ENCODE measurements around the gene HSP90AB1. TPM values are rescaled to one million over a fixed set of nuclear protein-coding genes. Genes with fewer than 3 reads are reported as not detected.

HSP90AB1 gene
- total RNA-seq, 1 donor from 2014 or later = 396 TPM

DNA sequence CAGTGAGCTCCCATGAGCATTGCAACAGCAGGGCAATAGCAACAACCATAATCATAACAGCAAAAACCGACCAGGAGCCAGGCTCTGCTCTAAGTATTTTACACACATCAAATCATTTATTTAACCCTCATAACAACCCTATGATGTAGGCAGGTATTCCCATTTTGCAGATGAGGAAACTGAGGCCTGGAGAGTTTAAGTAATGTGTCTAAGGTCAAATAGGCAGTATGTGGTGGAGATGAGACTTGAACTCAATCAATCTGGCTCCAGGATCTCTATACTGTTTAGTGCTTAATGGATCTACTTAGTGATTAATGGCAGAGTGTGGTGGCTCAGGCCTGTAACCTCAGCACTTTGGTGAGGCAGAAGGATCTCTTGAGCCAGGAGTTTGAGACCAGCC lies 26.7 kb downstream of the HSP90AB1 start:
- H3K27me3 ChIP-seq (ENCODE audit: control insufficient read depth, insufficient read depth, low read length) = peaks cover 35% of the 10 kb centered on the region
- TF ChIP-seq, protein P1, sequence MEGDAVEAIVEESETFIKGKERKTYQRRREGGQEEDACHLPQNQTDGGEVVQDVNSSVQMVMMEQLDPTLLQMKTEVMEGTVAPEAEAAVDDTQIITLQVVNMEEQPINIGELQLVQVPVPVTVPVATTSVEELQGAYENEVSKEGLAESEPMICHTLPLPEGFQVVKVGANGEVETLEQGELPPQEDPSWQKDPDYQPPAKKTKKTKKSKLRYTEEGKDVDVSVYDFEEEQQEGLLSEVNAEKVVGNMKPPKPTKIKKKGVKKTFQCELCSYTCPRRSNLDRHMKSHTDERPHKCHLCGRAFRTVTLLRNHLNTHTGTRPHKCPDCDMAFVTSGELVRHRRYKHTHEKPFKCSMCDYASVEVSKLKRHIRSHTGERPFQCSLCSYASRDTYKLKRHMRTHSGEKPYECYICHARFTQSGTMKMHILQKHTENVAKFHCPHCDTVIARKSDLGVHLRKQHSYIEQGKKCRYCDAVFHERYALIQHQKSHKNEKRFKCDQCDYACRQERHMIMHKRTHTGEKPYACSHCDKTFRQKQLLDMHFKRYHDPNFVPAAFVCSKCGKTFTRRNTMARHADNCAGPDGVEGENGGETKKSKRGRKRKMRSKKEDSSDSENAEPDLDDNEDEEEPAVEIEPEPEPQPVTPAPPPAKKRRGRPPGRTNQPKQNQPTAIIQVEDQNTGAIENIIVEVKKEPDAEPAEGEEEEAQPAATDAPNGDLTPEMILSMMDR (IDR thresholded peaks at IDR 0.05; ENCODE audit: insufficient read depth, low read length, severe bottlenecking) = no peak
- DNase-seq (ENCODE audit: low read depth) (no peak), FAIRE-seq (no peak)
- no peak overlapping the region for H3K4me3 ChIP-seq (ENCODE audit: low read depth, low read length)
- no peaks in the 10 kb centered on the region for H3K36me3 ChIP-seq (ENCODE audit: control insufficient read depth, insufficient read depth, low read length)

DNA sequence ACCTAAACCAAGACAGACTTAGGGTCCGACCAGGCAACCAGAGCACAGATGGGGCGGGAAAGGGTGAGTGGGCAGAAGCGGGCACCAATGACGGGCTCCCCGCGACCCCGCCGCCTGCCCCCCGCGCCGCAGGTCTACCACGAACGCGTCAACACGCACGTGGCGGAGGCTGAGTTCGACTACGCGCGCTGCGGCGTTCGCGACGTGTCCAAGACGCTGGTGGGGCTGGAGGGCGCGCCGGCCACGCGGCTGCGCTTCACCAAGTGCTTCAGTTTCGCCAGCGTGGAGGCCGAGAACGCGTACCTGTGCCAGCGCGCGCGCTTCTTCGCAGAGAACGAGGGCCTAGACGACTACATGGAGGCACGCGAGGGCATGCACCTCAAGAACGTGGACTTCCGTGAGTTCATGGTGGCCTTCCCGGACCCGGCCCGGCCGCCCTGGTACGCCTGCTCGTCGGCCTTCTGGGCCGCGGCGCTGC lies 28.4 kb downstream of the HSP90AB1 start:
- no peak for FAIRE-seq
- H3K27me3 ChIP-seq (ENCODE audit: control insufficient read depth, insufficient read depth, low read length) = peaks cover 33% of the 10 kb centered on the region

DNA sequence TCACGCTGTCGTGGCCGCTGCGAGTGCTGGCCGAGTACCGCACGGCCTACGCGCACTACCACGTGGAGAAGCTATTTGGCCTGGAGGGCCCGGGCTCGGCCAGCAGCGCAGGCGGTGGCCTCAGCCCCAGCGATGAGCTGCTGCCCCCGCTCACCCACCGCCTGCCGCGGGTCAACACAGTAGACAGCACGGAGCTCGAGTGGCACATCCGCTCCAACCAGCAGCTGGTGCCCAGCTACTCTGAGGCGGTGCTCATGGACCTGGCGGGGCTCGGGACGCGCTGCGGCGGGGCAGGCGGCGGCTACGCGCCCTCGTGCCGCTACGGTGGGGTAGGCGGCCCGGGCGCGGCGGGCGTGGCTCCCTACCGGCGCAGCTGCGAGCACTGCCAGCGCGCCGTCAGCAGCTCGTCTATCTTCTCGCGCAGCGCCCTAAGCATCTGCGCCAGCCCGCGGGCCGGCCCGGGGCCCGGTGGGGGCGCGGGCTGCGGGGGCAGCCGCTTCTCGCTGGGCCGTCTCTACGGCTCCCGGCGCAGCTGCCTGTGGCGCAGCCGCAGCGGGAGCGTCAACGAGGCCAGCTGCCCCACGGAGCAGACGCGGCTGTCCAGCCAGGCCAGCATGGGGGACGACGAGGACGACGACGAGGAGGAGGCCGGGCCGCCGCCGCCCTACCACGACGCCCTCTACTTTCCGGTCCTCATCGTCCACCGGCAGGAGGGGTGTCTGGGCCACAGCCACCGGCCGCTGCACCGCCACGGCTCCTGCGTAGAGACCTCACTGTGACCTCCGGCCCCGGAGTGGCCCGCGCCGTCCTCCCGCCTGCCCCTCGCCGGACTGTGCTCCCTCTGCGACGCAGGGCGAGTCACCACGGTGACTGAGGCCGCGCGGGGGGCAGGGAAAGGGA lies 29.1 kb downstream of the HSP90AB1 start:
- FAIRE-seq (no peak), DNase-seq (ENCODE audit: low read depth) (no peak)
- Histone ChIP-seq H3K27me3 (ENCODE audit: control insufficient read depth, insufficient read depth, low read length) (peaks cover 33% of the 10 kb centered on the region), H3K36me3 (ENCODE audit: control insufficient read depth, insufficient read depth, low read length) (no peaks in the 10 kb centered on the region), H3K4me3 (ENCODE audit: low read depth, low read length) (no peak overlapping the region)
- TF ChIP-seq, protein P1 (IDR thresholded peaks at IDR 0.05; ENCODE audit: insufficient read depth, low read length, severe bottlenecking) = no peak

More for the DNA sequence above, 28.4 kb downstream of the HSP90AB1 start:
- Histone ChIP-seq H3K4me3 (ENCODE audit: low read depth, low read length) (no peak overlapping the region), H3K36me3 (ENCODE audit: control insufficient read depth, insufficient read depth, low read length) (no peaks in the 10 kb centered on the region)
- TF ChIP-seq, protein P1 (IDR thresholded peaks at IDR 0.05; ENCODE audit: insufficient read depth, low read length, severe bottlenecking) = no peak
- no peak for DNase-seq (ENCODE audit: low read depth)

DNA sequence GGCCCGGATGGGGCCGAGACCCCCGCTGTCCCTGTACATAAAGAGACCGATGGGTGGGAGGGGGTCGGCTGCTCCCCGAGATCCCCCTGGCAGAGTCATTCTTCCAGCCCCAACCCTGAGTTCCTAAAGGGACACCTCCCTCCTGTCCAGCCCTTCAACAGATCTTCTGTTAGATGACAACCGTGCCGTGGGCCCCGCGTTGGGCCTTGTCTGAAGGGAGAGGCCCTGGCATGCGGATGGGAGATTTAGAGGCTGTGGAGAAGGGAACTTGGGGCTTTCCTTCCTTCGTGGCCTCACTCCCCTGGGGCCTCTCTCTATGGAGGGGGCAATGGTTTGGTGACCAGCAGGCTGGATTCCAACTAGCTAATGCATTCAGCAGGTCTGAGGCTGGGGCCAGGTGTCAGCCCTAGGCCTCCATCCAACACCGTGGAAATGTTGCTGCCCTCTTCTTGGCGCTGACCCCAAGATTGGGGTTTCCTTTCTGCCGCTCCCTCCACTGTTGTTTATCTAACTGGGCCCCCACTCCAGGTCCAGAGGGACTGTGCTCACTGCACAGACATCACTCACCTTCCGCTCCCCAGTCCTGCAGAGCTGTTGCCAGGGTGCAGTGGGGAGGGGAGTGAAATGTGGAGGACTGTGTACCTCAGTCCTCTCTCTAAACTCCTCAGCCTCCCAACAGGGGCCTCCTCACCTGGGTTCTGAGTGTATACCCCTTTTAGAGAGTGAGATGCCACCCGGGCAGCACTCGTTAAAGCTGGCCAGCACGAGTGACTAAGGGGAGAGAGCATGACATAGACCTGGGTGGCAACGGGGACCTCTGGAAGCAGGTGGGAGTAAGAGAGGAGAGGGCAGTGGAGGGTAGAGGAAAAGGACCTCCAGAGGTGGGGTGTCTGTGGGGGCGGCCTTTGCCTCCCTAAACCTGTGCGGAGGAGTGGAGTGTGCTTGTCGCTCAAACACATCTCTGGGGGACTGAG lies 30.1 kb downstream of the HSP90AB1 start:
- no peak for DNase-seq (ENCODE audit: low read depth)
- FAIRE-seq = peak; percentile 32
- TF ChIP-seq, protein P1 (IDR thresholded peaks at IDR 0.05; ENCODE audit: insufficient read depth, low read length, severe bottlenecking) = no peak
- Histone ChIP-seq H3K27me3 (ENCODE audit: control insufficient read depth, insufficient read depth, low read length) (peaks cover 24% of the 10 kb centered on the region), H3K4me3 (ENCODE audit: low read depth, low read length) (no peak overlapping the region), H3K36me3 (ENCODE audit: control insufficient read depth, insufficient read depth, low read length) (no peaks in the 10 kb centered on the region)

DNA sequence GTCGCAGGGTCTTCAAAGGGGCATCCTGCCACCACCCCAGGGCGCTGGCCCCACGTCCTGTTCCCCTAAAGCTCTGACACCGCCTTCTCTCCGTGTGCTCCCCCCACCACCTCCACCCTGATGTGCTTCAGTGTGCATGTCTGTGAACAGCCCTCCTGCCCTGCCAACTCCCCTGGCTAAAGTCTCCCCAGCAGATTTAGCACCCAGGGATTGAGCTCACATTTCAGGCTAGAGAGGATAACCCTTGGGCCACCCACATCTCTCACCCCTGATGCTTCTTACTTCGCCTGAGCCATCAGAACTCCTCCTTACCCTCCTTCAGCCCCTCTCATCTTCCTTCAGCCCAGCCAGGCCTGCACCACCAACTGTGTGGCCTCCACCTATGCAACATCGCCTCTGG lies 30.9 kb downstream of the HSP90AB1 start:
- Histone ChIP-seq H3K36me3 (ENCODE audit: control insufficient read depth, insufficient read depth, low read length) (no peaks in the 10 kb centered on the region), H3K27me3 (ENCODE audit: control insufficient read depth, insufficient read depth, low read length) (peaks cover 19% of the 10 kb centered on the region), H3K4me3 (ENCODE audit: low read depth, low read length) (no peak overlapping the region)
- TF ChIP-seq, protein P1 (IDR thresholded peaks at IDR 0.05; ENCODE audit: insufficient read depth, low read length, severe bottlenecking) = no peak
- FAIRE-seq = no peak
- DNase-seq (ENCODE audit: low read depth) = no peak

Measured in bronchial epithelial cell (primary cell).